Activated T-cell treated with anti-CD3 and anti-CD28 coated beads for 4 hours (primary cell): ENCODE data around the gene MAPT.
"Not testable (repeated sequence)": the region's sequence is repeated elsewhere in the genome, so short reads cannot be mapped to it uniquely, and the experiment has no call there.

Experiments
- DNase-seq: peaks from one replicate; pipeline ENCODE4 v3.0.0-alpha.2; 2020

MAPT gene

DNA sequence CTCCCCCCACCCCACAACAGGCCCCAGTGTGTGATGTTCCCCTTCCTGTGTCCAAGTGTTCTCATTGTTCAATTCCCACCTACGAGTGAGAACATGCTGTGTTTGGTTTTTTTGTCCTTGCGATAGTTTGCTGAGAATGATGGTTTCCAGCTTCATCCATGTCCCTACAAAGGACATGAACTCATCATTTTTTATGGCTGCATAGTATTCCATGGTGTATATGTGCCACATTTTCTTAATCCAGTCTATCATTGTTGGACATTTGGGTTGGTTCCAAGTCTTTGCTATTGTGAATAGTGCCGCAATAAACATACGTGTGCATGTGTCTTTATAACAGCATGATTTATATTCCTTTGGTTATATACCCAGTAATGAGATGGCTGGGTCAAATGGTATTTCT is 62.4 kb downstream of the MAPT start:
- not testable (repeated sequence) for DNase-seq

- DNase-seq = no peak
These were observed 64.0 kb downstream of the MAPT start for GRCh38 chr17:45958307-45958706.

DNA sequence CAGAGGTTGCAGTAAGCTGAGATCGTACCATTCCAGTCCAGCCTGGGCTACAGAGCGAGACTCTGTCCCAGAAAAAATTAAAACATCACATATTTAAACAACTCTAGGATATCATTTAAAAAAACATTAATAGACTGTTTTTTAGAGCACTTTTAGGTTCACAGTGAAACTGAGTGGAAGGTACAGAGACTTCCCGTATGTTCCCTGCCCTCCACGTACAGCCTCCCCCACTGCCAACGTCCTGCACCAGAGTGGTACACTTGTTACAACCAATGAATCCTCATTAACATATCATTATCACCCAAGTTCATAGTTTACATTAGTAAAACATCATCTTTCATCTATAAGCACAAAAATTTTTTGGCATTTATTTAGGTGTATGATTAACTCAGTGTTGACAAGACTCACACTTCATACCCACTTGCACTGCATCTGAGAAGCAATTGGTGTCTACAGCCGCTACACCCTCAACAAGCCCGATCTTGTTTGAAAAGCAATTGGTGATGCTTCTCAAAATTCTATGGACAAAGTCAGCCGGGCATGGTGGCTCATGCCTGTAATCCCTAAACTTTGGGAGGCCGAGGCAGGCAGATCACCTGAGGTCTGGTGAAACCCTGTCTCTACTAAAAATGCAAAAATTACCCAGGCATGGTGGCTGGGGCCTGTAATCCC is 64.8 kb downstream of the MAPT start:
- no peak for DNase-seq

DNA sequence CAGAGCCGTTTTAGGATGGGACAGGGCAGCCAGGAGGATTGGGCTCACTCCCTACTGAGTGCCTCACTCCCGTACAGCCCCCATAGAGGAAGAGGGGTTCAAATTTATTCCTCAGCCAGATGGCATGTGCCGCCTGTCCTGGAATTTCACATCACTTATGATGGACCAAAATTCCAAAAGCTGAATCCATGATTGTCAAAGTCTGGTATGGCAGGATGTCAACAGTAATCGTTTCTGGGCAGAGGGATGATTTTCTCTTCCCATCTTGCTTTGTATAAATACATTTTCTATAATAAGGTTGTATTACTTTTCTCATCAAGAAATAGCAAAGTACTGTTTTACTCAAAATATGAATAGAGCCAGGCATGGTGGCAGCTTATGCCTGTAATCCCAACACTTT is 66.0 kb downstream of the MAPT start:
- DNase-seq = no peak

GRCh38 chr17:45961206-45961605 is 66.9 kb downstream of the MAPT start:
- no peak for DNase-seq

GRCh38 chr17:45962221-45962972 is 68.0 kb downstream of the MAPT start:
- no peak for DNase-seq

DNA sequence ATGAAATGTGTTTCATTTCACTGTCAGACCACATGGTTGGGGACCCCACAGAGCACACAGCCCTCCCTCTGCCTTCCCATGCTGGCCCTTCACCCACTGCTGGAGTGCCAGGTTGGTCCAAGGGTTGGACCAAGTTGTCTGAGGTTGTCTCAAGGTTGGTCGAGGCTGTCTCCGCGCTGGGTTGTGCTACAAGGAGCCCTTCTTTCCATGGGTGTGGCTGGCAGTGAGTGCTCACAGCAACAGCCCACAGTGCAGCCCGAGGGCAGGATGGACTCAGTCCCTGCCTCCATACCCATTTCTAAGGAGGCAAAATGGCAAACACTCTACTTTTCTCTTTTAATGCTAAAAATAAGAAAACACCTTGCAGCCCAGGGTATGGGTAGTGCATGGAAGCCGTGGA is 68.9 kb downstream of the MAPT start:
- no peak for DNase-seq

- no peak for DNase-seq
These were observed 69.5 kb downstream of the MAPT start for GRCh38 chr17:45963889-45964288.

GRCh38 chr17:45964634-45965033 is 70.3 kb downstream of the MAPT start:
- DNase-seq = no peak

DNA sequence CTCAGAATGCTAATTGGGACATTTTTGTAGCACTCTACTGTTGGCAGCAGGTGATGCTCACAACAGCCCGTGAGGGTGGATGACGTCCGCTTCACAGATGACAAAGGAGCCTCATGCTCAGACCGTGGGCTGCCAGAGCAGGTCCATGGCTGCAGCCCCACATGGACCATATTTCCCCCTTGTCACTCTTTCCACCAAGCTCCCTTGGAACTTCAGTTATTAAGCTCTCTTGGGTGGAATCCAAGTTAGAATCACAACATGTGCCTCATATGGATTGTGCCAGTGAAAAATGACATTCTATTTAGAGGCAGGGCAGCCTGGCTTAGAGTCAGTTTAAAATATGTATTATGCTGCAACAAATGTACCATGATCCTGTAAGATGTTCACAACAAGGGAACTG is 71.5 kb downstream of the MAPT start:
- no peak for DNase-seq

DNA sequence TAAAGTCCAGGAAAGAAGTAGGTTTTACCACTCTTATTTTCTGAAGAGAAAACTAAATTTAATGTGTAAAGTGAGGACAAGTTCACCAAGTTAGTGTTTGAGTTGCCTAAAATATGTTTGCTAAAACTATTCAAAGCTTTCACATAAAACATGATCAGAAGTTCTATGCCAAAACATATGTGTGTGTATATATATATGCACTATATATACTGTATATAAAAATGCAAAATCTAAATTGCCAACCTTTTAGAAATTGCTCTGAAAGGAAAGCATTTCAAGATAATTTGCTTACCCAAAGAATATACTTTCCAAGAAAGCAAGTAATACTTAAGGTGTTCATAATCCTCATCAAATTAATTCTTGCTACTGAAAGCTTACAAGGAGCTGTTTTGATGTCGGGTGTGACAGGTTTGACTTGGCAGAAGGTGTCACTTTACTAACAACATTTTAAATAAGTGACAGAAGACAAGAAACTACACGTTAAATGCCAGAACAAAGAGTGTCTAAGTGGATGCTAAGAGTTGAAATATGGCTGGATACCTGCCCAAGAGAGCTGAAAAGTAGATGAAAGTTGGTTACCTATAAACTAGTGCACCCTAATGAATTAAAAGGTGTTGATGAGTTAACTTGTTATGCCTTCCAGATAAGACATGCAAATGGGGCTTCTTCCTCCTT is 72.4 kb downstream of the MAPT start:
- no peak for DNase-seq

DNA sequence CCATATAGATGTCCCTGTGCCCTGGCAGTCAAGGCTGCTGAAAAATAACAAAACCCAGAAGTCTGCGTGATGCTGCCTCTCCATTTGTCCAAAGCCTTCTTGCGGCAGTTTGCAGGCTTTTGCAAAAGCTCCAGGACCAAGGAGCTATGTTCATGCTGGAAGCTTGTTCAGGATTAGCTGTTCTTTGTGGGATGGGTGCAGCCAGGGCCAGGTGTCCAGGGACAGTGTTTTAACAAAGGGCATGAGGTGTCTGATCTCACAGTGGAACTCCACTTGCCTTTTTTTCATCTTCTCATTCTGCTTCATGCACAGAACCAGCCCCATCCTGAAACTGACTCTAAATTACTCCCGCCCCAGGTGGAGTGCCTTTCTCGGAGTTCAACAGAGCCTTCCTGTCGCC is 73.0 kb downstream of the MAPT start:
- DNase-seq = no peak

DNA sequence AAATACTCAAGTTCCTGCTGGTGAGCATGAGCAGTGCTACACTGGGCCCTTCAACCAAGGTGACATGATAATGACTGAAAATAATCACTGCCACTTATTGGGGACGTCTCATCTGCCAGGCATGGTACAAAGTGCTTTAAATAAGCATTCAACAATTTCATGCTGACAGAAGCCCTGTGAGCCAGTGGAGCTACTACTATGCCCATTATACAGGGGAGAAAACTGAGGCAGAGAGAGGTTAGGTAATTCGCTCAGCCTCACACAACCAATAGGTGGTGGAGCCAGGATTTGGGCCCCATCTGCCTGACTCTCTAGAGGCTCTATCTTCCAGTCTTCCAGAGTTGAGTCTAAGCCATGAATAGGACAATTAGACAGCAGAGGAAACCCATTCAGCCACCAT is 74.4 kb downstream of the MAPT start:
- no peak for DNase-seq

GRCh38 chr17:45969726-45970125 is 75.4 kb downstream of the MAPT start:
- no peak for DNase-seq

DNA sequence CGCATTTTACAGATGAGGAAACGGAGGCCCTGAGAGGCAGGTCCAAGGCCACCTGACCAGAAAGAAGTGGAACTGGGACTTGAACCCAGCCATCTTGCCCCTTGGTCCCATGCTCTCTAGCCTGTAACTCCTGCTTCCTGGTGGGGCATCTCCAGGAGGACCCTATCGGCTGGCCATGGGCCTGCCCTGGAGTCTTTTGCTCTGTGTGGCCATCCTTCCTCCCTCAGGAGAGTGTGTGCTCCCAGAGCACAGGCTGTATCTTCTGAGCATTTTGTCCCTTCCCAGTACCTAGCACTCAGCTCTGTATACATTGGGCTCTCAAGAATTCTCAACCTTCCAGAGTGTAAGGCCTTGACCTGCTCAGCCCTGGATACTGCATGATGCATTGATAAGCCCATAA is 76.3 kb downstream of the MAPT start:
- DNase-seq = no peak

- no peak for DNase-seq
These were observed 77.4 kb downstream of the MAPT start for GRCh38 chr17:45971698-45972141.

GRCh38 chr17:45972531-45972930 is 78.2 kb downstream of the MAPT start:
- DNase-seq = no peak

- DNase-seq = no peak
These were observed 78.9 kb downstream of the MAPT start for GRCh38 chr17:45973099-45973780.

DNA sequence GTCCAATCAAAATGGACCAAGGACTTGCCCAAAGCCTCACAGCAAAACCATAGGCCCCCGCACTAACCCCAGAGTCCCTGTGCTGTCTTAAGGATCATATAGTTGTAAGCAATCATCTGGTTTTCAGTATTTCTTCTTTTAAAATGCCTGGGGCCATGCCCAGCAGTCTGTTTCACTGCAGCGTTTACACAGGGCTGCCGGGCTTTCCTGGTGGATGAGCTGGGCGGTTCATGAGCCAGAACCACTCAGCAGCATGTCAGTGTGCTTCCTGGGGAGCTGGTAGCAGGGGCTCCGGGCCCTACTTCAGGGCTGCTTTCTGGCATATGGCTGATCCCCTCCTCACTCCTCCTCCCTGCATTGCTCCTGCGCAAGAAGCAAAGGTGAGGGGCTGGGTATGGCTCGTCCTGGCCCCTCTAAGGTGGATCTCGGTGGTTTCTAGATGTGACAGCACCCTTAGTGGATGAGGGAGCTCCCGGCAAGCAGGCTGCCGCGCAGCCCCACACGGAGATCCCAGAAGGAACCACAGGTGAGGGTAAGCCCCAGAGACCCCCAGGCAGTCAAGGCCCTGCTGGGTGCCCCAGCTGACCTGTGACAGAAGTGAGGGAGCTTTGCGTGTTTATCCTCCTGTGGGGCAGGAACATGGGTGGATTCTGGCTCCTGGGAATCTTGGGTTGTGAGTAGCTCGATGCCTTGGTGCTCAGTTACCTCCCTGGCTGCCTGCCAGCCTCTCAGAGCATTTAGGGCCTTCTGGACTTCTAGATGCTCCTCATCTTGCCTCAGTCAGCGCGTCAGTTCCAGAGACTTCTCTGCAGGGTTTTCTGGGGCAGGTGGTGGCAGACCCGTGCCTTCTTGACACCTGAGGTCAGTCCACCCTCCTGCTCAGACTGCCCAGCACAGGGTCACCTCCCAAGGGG is 79.8 kb downstream of the MAPT start:
- no peak for DNase-seq

GRCh38 chr17:45974916-45975630 is 80.7 kb downstream of the MAPT start:
- no peak for DNase-seq

GRCh38 chr17:45975640-45976295 is 81.4 kb downstream of the MAPT start:
- DNase-seq = no peak
